NB4 (cell line): ENCODE measurements around the gene PTPN6.

Experiments used
- POLR2A ChIP-seq: IDR thresholded peaks from 2 replicates; pipeline ENCODE4 v1.6.1; 2011; ENCODE audit warnings: mild to moderate bottlenecking; ENCODE audit not compliant: insufficient read length; ENCODE audit errors: extremely low read depth
- TF ChIP-seq, protein P1 (sequence below): IDR thresholded peaks from one replicate; pipeline ENCODE4 v1.5.1; 2012; ENCODE audit warnings: low read depth, low read length

DNA sequence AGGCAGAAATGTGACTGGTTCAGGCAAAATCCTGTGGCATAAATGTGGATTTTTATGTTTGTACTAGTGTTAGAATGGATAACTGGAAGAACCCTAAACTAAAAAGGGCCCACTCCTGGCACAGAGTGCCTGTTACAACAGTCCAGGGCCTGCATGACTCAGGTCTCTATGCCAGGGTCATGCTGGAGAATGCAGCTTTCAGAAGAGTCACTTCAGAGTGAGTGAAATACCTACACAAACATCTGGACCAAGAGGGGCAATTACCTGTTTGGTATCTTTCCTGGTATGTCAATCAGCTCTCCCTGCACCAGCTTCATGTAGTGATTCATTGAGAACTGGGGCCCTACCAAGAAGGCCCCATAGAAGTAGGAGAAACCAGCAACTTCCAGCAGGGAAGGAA is 29.6 kb downstream of the PTPN6 start:
- TF ChIP-seq, protein P1, sequence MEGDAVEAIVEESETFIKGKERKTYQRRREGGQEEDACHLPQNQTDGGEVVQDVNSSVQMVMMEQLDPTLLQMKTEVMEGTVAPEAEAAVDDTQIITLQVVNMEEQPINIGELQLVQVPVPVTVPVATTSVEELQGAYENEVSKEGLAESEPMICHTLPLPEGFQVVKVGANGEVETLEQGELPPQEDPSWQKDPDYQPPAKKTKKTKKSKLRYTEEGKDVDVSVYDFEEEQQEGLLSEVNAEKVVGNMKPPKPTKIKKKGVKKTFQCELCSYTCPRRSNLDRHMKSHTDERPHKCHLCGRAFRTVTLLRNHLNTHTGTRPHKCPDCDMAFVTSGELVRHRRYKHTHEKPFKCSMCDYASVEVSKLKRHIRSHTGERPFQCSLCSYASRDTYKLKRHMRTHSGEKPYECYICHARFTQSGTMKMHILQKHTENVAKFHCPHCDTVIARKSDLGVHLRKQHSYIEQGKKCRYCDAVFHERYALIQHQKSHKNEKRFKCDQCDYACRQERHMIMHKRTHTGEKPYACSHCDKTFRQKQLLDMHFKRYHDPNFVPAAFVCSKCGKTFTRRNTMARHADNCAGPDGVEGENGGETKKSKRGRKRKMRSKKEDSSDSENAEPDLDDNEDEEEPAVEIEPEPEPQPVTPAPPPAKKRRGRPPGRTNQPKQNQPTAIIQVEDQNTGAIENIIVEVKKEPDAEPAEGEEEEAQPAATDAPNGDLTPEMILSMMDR: no peak
- TF ChIP-seq POLR2A: no peak
